HG03159 (cell line): ENCODE data around the gene RABL2A.
A peak's percentile ranks its signal among the peaks of the same experiment; 100 is the strongest.
"Not testable (repeated sequence)": the region's sequence is repeated elsewhere in the genome, so short reads cannot be mapped to it uniquely, and the experiment has no call there.

Source experiments
- ATAC-seq: cut with Tn5 transposase; IDR thresholded peaks from one replicate; pipeline ENCODE4 v1.9.1; 2021; ENCODE audit warnings: mild to moderate bottlenecking, moderate library complexity; ENCODE audit not compliant: unreplicated experiment

RABL2A gene

GRCh38 chr2:113626616-113627330, at the start of gene RABL2A:
Gene RABL2A, plus strand, starts transcription at chr2:113627266. Its CDS starts 1,341 bp downstream, at chr2:113628607.
- peak; percentile 94 for ATAC-seq

GRCh38 chr2:113578508-113578907, 48.6 kb upstream of the RABL2A start:
- ATAC-seq, result not testable (repeated sequence)

GRCh38 chr2:113582473-113582872, 44.6 kb upstream of the RABL2A start:
- ATAC-seq, result not testable (repeated sequence)

- ATAC-seq, result not testable (repeated sequence)
These were observed 43.4 kb upstream of the RABL2A start for GRCh38 chr2:113583521-113584225.

GRCh38 chr2:113584311-113585092, 42.6 kb upstream of the RABL2A start:
- not testable (repeated sequence) for ATAC-seq

GRCh38 chr2:113587201-113587600, 39.9 kb upstream of the RABL2A start:
- ATAC-seq, result not testable (repeated sequence)

GRCh38 chr2:113589591-113589990, 37.5 kb upstream of the RABL2A start:
- not testable (repeated sequence) for ATAC-seq

- not testable (repeated sequence) for ATAC-seq
These were observed 35.1 kb upstream of the RABL2A start for GRCh38 chr2:113591926-113592325.

- not testable (repeated sequence) for ATAC-seq
These were observed 33.8 kb upstream of the RABL2A start for GRCh38 chr2:113593280-113593679.

GRCh38 chr2:113595725-113596124, 31.3 kb upstream of the RABL2A start:
- not testable (repeated sequence) for ATAC-seq

GRCh38 chr2:113597164-113597563, 29.9 kb upstream of the RABL2A start:
- not testable (repeated sequence) for ATAC-seq

GRCh38 chr2:113597572-113597971, 29.5 kb upstream of the RABL2A start:
- ATAC-seq, result not testable (repeated sequence)

GRCh38 chr2:113598180-113598579, 28.9 kb upstream of the RABL2A start:
- not testable (repeated sequence) for ATAC-seq

- not testable (repeated sequence) for ATAC-seq
These were observed 28.3 kb upstream of the RABL2A start for GRCh38 chr2:113598738-113599137.

GRCh38 chr2:113599208-113599607, 27.9 kb upstream of the RABL2A start:
- ATAC-seq, result not testable (repeated sequence)

- ATAC-seq, result not testable (repeated sequence)
These were observed 24.9 kb upstream of the RABL2A start for GRCh38 chr2:113602040-113602769.

GRCh38 chr2:113602869-113603466, 24.1 kb upstream of the RABL2A start:
- peak; percentile 34 for ATAC-seq

GRCh38 chr2:113603467-113604084, 23.5 kb upstream of the RABL2A start:
- peak; percentile 88 for ATAC-seq

GRCh38 chr2:113604085-113604477, 23.0 kb upstream of the RABL2A start:
- peak; percentile 62 for ATAC-seq

GRCh38 chr2:113604661-113605060, 22.4 kb upstream of the RABL2A start:
- ATAC-seq, result not testable (repeated sequence)
